Measurements from ENCODE around the gene RAD51AP2. TPM values are rescaled to one million over a fixed set of nuclear protein-coding genes. Genes with fewer than 3 reads are reported as not detected.
"Not testable (repeated sequence)": the region's sequence is repeated elsewhere in the genome, so short reads cannot be mapped to it uniquely, and the experiment has no call there.

Gene RAD51AP2
- total RNA-seq, 1 donor from 2014 or later, result not detected

- no peaks in the 10 kb centered on the region for H3K9me3 Mint-ChIP-seq
- peaks cover 31% of the 10 kb centered on the region for H3K27me3 Mint-ChIP-seq (ENCODE audit: low read depth)
- H3K36me3 Mint-ChIP-seq (ENCODE audit: low read depth), result no peaks in the 10 kb centered on the region
- no peaks in the 10 kb centered on the region for H3K4me1 Mint-ChIP-seq (ENCODE audit: low read depth)
- intact Hi-C loops (cut with micrococcal nuclease), result no loop called here
- H3K27ac Mint-ChIP-seq, result no peak overlapping the region
- DNase-seq (ENCODE audit: low spot score), result no peak
- H3K4me3 Mint-ChIP-seq (ENCODE audit: low read depth), result no peak overlapping the region
These were observed 4.1 kb upstream of the RAD51AP2 start for GRCh38 chr2:17522303-17522702.

GRCh38 chr2:17521621-17522020 is 3.4 kb upstream of the RAD51AP2 start:
- no peak for DNase-seq (ENCODE audit: low spot score)
- Mint-ChIP-seq H3K4me3 (ENCODE audit: low read depth) (no peak overlapping the region), H3K36me3 (ENCODE audit: low read depth) (no peaks in the 10 kb centered on the region), H3K9me3 (no peaks in the 10 kb centered on the region), H3K4me1 (ENCODE audit: low read depth) (no peaks in the 10 kb centered on the region), H3K27ac (no peak overlapping the region), H3K27me3 (ENCODE audit: low read depth) (peaks cover 34% of the 10 kb centered on the region)
- intact Hi-C loops (cut with micrococcal nuclease), result no loop called here

DNA sequence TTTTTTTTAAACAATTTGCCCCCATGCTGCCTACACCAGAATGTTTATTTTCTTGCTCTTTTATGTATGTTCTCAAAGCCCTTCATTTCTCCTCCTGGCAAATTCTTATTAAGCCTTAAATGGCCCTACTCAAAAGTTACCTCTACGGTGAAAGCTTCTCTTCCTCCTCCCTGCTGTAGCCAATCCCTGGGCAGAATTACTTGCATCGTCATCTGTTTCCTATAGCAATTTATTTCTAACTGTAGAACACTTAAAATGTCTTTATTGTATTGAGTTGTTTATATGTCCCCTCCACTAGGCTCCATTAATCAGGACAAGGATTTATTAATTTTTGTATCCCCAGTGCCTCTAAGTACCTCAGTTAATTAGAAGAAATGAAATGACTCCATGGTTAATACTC is 2.5 kb upstream of the RAD51AP2 start:
- no peaks in the 10 kb centered on the region for H3K36me3 Mint-ChIP-seq (ENCODE audit: low read depth)
- no peak overlapping the region for H3K4me3 Mint-ChIP-seq (ENCODE audit: low read depth)
- intact Hi-C loops (cut with micrococcal nuclease), result no loop called here
- H3K9me3 Mint-ChIP-seq, result no peaks in the 10 kb centered on the region
- no peak for DNase-seq (ENCODE audit: low spot score)
- H3K4me1 Mint-ChIP-seq (ENCODE audit: low read depth), result no peaks in the 10 kb centered on the region
- peaks cover 37% of the 10 kb centered on the region for H3K27me3 Mint-ChIP-seq (ENCODE audit: low read depth)
- H3K27ac Mint-ChIP-seq, result no peak overlapping the region

GRCh38 chr2:17519486-17519885 is 1.2 kb upstream of the RAD51AP2 start:
- no peaks in the 10 kb centered on the region for H3K36me3 Mint-ChIP-seq (ENCODE audit: low read depth)
- H3K27ac Mint-ChIP-seq, result no peak overlapping the region
- intact Hi-C loops (cut with micrococcal nuclease), result no loop called here
- no peak overlapping the region for H3K4me3 Mint-ChIP-seq (ENCODE audit: low read depth)
- H3K9me3 Mint-ChIP-seq, result no peaks in the 10 kb centered on the region
- H3K4me1 Mint-ChIP-seq (ENCODE audit: low read depth), result no peaks in the 10 kb centered on the region
- peaks cover 41% of the 10 kb centered on the region for H3K27me3 Mint-ChIP-seq (ENCODE audit: low read depth)
- DNase-seq (ENCODE audit: low spot score), result no peak

GRCh38 chr2:17517481-17518211 is 594 bp downstream of the RAD51AP2 start:
- peak overlapping the region; percentile 30 for H3K4me3 Mint-ChIP-seq (ENCODE audit: low read depth)
- no peaks in the 10 kb centered on the region for H3K36me3 Mint-ChIP-seq (ENCODE audit: low read depth)
- H3K27ac Mint-ChIP-seq, result no peak overlapping the region
- no peak for DNase-seq (ENCODE audit: low spot score)
- peaks cover 38% of the 10 kb centered on the region for H3K27me3 Mint-ChIP-seq (ENCODE audit: low read depth)
- intact Hi-C loops (cut with micrococcal nuclease), result no loop called here
- H3K9me3 Mint-ChIP-seq, result no peaks in the 10 kb centered on the region
- H3K4me1 Mint-ChIP-seq (ENCODE audit: low read depth), result no peaks in the 10 kb centered on the region

DNA sequence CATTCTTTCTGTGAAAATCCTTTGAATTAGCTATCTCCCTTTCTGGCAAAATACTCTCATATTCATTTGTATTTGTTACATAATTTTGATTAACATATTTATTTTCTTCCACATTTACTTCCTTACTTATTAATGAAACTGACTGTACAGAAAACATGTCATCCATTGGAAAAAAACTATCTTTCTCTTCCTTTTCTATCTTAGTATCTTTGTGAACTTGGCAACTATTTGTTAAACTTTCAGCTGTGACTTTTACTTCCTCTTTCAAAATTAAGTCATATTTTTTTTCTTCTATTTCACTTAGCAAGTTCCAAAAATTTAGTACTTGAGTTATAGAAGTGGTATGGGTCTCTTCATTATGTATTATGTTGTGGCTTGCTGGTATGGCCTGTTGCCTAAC is 2.6 kb downstream of the RAD51AP2 start:
- Mint-ChIP-seq H3K4me1 (ENCODE audit: low read depth) (no peaks in the 10 kb centered on the region), H3K36me3 (ENCODE audit: low read depth) (no peaks in the 10 kb centered on the region), H3K27ac (no peak overlapping the region), H3K9me3 (no peaks in the 10 kb centered on the region), H3K4me3 (ENCODE audit: low read depth) (no peak overlapping the region), H3K27me3 (ENCODE audit: low read depth) (peaks cover 34% of the 10 kb centered on the region)
- DNase-seq (ENCODE audit: low spot score), result no peak
- intact Hi-C loops (cut with micrococcal nuclease), result no loop called here

- Mint-ChIP-seq H3K4me3 (ENCODE audit: low read depth) (no peak overlapping the region), H3K9me3 (no peaks in the 10 kb centered on the region)
- no peak for DNase-seq (ENCODE audit: low spot score)
These were observed 11.3 kb downstream of the RAD51AP2 start for GRCh38 chr2:17506736-17507616.

DNA sequence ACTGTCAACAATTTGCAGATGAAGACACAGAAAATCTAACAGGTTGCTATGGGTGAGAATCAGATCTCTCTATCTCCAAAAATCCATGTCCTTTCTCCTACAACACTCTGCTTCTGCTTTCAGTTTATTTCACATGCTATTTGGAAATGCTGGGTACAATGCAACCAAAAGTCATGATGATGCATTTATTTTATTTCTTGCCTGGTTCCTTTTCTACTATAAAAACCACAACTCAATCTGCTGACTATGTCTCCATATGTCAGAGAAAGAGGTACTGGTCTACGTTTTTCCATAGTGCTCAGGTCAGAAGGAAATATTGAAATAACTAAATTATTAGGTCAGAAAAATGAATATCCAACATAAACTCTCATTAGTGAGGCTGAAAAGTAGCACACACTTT is 20.5 kb downstream of the RAD51AP2 start:
- H3K4me3 Mint-ChIP-seq (ENCODE audit: low read depth), result no peak overlapping the region

More at GRCh38 chr2:17506736-17507616, 11.3 kb downstream of the RAD51AP2 start:
- no peak overlapping the region for H3K27ac Mint-ChIP-seq
- H3K36me3 Mint-ChIP-seq (ENCODE audit: low read depth), result no peaks in the 10 kb centered on the region
- intact Hi-C loops (cut with micrococcal nuclease), result no loop called here
- H3K27me3 Mint-ChIP-seq (ENCODE audit: low read depth), result no peaks in the 10 kb centered on the region
- H3K4me1 Mint-ChIP-seq (ENCODE audit: low read depth), result no peaks in the 10 kb centered on the region

GRCh38 chr2:17495590-17495989 is 22.6 kb downstream of the RAD51AP2 start:
- H3K4me1 Mint-ChIP-seq (ENCODE audit: low read depth), result no peaks in the 10 kb centered on the region
- no peaks in the 10 kb centered on the region for H3K36me3 Mint-ChIP-seq (ENCODE audit: low read depth)
- no peak overlapping the region for H3K27ac Mint-ChIP-seq
- H3K4me3 Mint-ChIP-seq (ENCODE audit: low read depth), result no peak overlapping the region
- H3K9me3 Mint-ChIP-seq, result no peaks in the 10 kb centered on the region
- intact Hi-C loops (cut with micrococcal nuclease), result no loop called here
- DNase-seq (ENCODE audit: low spot score), result no peak
- no peaks in the 10 kb centered on the region for H3K27me3 Mint-ChIP-seq (ENCODE audit: low read depth)

More for the DNA sequence above, 20.5 kb downstream of the RAD51AP2 start:
- Mint-ChIP-seq H3K36me3 (ENCODE audit: low read depth) (no peaks in the 10 kb centered on the region), H3K27me3 (ENCODE audit: low read depth) (no peaks in the 10 kb centered on the region), H3K4me1 (ENCODE audit: low read depth) (no peaks in the 10 kb centered on the region), H3K27ac (no peak overlapping the region), H3K9me3 (no peaks in the 10 kb centered on the region)
- intact Hi-C loops (cut with micrococcal nuclease), result no loop called here
- no peak for DNase-seq (ENCODE audit: low spot score)

DNA sequence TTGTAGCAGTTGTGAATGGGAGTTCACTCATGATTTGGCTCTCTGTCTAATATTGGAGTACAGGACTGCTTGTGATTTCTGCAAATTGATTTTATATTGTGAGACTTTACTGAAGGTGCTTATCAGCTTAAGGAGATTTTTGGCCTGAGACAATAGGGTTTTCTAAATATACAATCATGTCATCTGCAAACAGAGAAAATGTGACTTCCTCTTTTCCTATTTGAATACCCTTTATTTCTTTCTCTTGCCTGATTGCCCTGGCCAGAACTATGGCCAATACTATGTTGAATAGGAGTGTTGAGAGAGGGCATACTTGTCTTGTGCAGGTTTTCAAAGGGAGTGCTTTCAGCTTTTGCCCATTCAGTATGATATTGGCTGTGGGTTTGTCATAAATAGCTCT is 28.1 kb downstream of the RAD51AP2 start:
- H3K9me3 Mint-ChIP-seq; H3K36me3 Mint-ChIP-seq (ENCODE audit: low read depth); H3K4me1 Mint-ChIP-seq (ENCODE audit: low read depth); H3K27me3 Mint-ChIP-seq (ENCODE audit: low read depth); H3K27ac Mint-ChIP-seq; DNase-seq (ENCODE audit: low spot score); H3K4me3 Mint-ChIP-seq (ENCODE audit: low read depth); intact Hi-C loops (cut with micrococcal nuclease): not testable (repeated sequence)

GRCh38 chr2:17488610-17489009 is 29.6 kb downstream of the RAD51AP2 start:
- H3K4me3 Mint-ChIP-seq (ENCODE audit: low read depth); H3K27ac Mint-ChIP-seq; H3K9me3 Mint-ChIP-seq; intact Hi-C loops (cut with micrococcal nuclease); DNase-seq (ENCODE audit: low spot score); H3K4me1 Mint-ChIP-seq (ENCODE audit: low read depth); H3K36me3 Mint-ChIP-seq (ENCODE audit: low read depth); H3K27me3 Mint-ChIP-seq (ENCODE audit: low read depth): not testable (repeated sequence)

GRCh38 chr2:17483496-17483895 is 34.7 kb downstream of the RAD51AP2 start:
- Mint-ChIP-seq H3K4me1 (ENCODE audit: low read depth) (no peaks in the 10 kb centered on the region), H3K27ac (no peak overlapping the region), H3K36me3 (ENCODE audit: low read depth) (no peaks in the 10 kb centered on the region), H3K27me3 (ENCODE audit: low read depth) (no peaks in the 10 kb centered on the region), H3K9me3 (no peaks in the 10 kb centered on the region), H3K4me3 (ENCODE audit: low read depth) (no peak overlapping the region)
- intact Hi-C loops (cut with micrococcal nuclease), result no loop called here
- DNase-seq (ENCODE audit: low spot score), result no peak

GRCh38 chr2:17482651-17483050 is 35.6 kb downstream of the RAD51AP2 start:
- Mint-ChIP-seq H3K36me3 (ENCODE audit: low read depth) (no peaks in the 10 kb centered on the region), H3K27ac (no peak overlapping the region), H3K9me3 (no peaks in the 10 kb centered on the region), H3K27me3 (ENCODE audit: low read depth) (no peaks in the 10 kb centered on the region), H3K4me3 (ENCODE audit: low read depth) (no peak overlapping the region), H3K4me1 (ENCODE audit: low read depth) (no peaks in the 10 kb centered on the region)
- intact Hi-C loops (cut with micrococcal nuclease), result no loop called here
- DNase-seq (ENCODE audit: low spot score), result no peak
